GM21717 (cell line): ENCODE results near the gene COQ10B.
"Not testable (repeated sequence)": the region's sequence is repeated elsewhere in the genome, so short reads cannot be mapped to it uniquely, and the experiment has no call there.

Experiments used
- ATAC-seq: cut with Tn5 transposase; IDR thresholded peaks from one replicate; pipeline ENCODE4 v1.9.1; 2021; ENCODE audit warnings: mild to moderate bottlenecking, moderate library complexity; ENCODE audit not compliant: unreplicated experiment

COQ10B gene

DNA sequence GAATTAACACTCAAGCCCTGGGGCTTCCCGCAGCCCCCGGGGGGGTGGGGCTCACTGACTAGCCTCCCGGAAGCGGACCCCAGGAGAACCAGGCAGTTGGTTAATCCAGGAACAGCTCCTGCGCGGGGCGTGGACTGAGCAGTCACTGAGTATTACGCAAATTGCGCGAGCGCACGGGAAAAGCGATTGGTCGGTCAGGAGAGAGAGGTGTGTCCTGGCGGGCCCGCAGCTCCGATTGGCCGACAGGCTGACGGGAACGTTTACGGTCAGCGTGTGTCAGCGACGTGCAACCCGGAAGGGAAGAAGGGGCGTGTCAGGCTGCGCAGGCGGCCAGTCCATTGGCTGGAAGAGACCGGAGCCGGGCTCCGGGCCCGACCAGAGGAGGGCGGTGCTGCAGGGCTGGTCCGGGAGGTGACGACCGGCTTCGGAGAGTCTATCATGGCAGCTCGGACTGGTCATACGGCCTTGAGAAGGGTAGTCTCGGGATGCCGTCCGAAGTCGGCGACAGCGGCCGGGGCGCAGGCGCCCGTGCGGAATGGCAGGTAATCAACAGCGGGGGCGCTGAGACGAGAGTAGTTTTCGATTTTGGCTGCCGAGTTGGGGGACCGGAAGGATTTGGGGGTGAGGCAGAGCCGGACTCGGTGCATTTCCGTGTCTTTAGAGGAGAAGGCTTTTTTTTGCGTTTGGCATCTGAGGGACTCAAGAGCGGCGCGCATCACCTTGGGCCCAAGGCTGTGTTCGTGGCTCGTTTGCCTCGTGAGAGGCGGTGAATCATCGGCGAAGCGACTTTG, at the start of gene COQ10B:
TSS of gene COQ10B (plus strand) at position 430 of the 791 bp plus-strand sequence. CDS start at position 439, 9 bp downstream.
- peak; percentile 95 for ATAC-seq

- no peak for ATAC-seq
These were observed 47.8 kb upstream of the COQ10B start for GRCh38 chr2:197405582-197405981.

DNA sequence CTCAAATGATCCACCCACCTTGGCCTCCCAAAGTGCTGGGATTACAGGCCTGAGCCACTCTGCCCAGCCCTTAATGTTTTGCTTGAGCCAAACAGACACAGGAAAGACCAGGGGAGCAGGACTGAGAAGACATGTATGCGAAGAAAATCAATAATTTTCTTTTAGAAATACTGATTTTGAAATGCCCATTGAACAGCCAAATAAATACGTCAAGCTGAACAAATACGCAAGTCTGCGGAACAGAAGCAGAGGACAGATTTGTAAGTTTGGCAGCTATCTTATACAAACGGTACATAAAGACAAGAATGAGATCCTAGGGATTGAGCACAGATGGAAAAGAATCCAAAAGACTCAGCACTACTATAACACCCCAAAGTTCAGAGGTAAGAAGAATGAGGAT, 39.3 kb upstream of the COQ10B start:
- ATAC-seq, result no peak

DNA sequence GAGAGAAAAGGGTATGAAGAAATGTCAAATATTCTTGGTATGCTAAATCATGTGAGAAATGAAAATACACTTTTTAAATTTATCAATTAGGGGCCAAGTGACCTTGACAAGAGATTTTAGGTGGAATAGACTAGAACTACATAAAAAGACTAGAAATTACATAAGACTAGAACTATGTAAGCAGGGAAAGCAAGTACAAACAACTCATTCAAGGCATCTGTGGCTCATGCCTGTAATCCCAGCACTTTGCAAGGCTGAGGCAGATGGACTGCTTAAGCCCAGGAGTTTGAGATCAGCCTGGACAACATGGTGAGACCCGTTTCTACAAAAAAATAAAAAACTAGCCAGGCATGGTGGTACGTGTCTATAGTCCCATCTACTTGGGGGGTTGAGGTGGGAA, 38.8 kb upstream of the COQ10B start:
- ATAC-seq, result no peak

DNA sequence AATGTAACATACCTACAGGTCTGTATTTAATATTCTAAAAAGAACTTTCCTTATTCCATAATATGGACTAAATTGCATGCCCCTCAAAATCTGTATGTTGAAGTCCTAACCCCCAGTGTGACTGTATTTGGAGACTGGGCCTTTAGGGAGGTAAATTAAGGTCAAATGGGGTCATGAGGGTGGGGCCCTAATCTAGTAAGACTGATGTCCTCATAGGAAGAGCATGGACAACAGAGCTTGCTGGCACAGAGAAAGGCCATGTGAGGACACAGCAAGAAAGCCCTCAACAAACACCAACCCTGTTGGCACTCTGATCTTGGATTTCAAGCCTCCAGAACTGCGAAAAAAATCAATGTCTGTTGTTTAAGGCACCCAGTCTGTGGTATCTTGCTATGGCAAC, 37.1 kb upstream of the COQ10B start:
- ATAC-seq, result no peak

DNA sequence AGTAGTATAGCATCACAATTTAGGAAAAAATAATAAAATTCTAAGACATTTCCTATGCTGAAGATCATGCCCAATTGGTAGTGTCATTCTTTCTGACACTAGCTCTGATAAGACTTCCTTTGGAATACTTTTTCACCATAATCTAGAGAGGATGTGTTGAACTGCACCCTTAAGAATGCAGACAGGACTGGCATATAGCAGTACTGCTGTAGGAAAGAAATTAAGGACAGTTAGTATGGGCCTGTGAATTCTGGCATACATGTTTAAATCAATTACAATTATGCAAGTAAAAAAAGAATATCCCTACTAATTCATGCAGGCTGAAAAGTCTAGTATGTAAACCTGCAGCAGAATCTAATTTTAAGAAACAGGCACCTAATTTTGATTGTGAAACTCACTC, 33.9 kb upstream of the COQ10B start:
- no peak for ATAC-seq

GRCh38 chr2:197423307-197423706, 30.0 kb upstream of the COQ10B start:
- no peak for ATAC-seq

DNA sequence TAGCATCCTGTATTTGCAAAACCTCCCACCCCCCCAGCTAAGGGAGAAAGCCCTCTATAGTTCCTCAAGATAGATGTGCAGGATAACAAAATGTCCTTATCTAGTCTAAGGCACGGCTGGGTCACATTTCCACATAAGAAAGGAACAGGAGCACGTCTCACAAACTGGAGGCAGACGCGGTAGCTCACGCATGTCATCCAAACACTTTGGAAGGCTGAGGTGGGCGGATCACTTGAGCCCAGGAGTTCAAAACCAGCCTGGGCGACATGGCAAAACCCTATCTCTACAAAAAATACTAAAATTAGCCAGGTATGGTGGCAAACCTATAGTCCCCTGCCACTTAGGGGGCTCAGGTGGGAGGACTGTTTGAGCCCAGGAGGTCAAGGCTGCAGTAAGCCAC, 27.8 kb upstream of the COQ10B start:
- no peak for ATAC-seq

DNA sequence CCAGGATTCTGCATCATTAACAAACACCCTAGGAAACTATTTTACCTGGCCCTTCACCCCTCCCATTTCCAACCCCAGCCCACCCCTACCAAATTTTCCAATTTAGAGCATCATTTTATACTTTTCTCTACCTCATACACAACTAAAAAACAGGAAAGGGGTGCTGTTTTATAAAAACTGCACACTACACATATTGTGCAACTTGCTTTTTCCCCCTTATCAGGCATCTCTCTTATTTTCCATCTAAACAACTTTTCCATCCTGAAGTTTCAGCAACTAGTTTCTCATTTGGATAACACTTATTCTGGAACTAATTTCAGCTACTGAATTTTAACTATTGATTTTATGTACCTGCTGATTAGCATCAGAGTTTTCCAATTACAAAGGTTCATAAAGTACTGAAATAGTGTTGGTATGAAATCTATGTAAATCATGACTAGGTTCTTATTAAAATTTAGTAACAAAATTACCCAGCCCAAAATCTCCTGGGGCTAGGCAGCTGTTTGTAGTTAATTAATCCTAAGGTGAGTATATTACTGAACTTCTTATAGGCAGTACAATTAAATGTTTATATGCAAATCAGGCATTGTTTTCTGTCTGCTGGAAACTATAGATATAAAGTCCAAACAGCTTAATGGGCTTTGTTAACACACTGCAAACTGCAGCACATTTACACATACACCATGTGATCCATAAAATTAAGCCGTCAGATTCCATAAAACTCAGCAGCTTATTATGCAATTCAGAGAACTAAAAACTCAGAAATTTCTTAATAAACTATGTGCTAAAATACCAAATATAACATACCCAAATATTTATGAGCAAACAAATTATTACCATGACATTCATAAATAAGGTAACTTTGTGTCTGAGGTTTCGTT, 26.4 kb upstream of the COQ10B start:
- ATAC-seq, result no peak

DNA sequence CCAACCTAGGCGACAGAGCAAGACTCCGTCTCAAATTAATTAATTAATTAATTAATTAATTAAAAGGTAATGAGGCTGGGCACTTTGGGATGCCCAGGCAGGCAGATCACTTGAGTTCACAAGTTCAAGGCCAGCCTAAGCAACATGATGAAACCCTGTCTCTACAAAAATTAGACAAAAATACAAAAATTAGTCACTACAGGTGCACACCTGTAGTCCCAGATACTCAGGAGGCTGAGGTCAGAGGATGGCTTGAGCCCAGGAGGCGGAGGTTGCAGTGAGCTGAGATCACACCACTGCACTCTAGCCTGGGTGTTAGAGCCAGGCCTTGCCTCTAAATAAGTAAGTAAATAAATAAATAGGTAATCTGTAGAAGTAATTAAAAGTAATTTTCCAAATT, 25.4 kb upstream of the COQ10B start:
- ATAC-seq, result no peak

- ATAC-seq, result no peak
These were observed 21.5 kb upstream of the COQ10B start for GRCh38 chr2:197431858-197432257.

GRCh38 chr2:197432527-197432926, 20.8 kb upstream of the COQ10B start:
- not testable (repeated sequence) for ATAC-seq

- no peak for ATAC-seq
These were observed 19.4 kb upstream of the COQ10B start for GRCh38 chr2:197433780-197434438.

DNA sequence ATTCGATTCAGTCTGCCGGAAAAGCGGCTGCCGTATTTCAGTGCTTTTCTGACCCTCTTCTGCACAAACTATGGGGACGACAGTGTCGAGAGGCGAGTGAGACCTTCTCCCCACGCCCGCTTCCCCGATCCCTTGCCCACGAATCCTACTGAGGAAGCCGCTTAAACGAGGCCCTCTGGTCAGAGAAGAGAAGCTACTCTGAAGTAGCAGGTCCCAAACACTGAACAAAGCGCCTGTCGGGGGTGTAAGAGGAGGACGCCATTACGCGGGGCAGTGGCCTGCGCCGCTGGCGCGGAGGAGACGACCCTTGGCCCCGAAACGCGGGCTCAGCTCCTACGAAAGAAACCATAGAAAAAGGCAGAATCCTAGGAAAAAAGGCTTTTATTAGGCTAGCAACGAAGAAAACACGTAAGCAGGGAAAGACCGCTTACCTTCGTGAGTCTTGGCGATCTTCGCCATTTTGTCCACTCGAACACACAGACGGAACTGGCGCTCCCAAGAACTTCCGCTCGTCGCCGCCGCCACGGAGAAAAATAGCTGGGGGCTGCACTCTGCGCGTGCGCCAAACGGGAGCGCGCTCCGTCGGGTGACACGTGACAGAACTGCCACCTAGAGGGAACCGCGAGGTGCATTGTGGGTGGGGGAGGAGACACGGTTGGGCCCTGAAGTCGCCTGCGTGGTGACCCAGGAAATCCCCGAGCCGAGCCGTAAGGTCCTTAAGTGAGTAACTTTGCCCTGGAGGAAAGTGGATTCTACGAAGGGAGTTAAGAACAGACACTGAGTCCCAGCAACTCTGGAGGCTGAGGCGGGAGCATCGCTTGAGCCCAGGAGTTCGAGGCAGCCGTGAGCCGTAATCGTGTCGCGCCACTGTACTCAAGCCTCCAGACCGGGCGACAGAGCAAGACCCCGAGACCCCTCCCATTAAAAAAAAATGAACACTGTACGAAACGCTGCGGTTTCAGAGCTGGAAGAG, 18.5 kb upstream of the COQ10B start, which contains the start of gene SF3B1:
TSS of gene SF3B1 (minus strand) at position 488 of the 973 bp plus-strand sequence. CDS start at position 459, 29 bp downstream.
- ATAC-seq, result peak; percentile 93

DNA sequence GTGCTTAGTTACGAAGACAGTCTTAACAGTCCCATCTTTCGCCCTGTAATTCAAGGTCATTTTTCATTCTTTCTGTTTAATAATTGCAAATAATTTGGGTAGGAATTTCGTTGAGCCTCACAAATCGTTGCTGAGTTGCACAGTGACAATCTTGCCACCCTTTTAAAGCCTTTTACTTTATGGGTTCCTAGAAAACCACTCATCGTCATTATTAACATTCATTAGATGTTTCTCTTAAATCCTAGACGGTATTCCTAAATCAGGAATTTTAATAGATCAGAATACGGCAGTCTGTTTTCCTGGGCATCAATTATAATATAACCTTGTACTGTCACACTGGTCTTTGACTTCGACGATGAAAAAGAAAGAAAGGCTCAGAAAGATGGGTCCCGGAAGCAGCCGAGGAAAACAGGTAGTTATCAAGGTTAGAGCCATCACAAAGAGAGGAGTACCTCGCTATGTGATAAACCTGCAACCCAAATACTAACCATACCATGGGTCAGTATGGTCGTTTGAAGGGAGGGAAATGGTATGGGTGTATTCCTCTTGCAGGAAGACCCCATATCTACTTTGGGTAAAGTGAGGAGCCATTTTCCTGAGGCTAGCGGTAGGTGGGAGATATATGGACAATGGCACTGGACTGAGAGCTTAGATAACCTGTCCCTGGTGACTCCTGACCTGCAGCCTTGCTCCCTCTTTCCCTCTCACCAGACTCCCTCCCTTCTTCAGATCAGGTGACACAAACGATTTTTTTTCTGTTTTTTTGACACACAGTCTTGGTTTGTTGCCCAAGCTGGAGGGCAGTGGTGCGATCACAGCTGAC, 17.5 kb upstream of the COQ10B start:
- peak; percentile 0 for ATAC-seq

DNA sequence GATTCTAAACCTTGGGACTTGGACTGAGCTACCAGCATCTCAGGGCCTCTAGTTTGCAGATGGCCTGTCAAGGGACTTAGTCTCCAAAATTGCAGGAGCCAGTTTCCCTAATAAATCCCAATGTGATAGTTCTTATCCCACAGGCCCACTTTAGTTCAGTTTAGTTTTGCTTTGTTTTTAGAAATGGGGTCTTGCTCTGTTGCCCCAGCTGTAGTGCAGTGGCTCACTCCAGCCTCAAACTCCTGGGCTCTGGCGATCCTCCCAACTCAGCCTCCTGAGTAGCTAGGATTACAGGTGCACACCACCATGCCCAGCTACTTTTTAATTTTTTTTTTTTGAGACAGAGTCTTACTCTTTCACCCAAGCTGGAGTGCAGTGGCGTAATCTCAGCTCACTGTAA, 16.0 kb upstream of the COQ10B start:
- ATAC-seq, result no peak

- ATAC-seq, result no peak
These were observed 10.5 kb upstream of the COQ10B start for GRCh38 chr2:197442857-197443256.

GRCh38 chr2:197445746-197446145, 7.6 kb upstream of the COQ10B start:
- ATAC-seq, result no peak

GRCh38 chr2:197446844-197447243, 6.5 kb upstream of the COQ10B start:
- ATAC-seq, result no peak
